ENCODE results near the gene REM2. TPM values are rescaled to one million over a fixed set of nuclear protein-coding genes. Genes with fewer than 3 reads are reported as not detected.

Gene REM2
- total and polyA plus RNA-seq, 10 donors, result 1.4 to 5.8 (median 3.2) TPM

DNA sequence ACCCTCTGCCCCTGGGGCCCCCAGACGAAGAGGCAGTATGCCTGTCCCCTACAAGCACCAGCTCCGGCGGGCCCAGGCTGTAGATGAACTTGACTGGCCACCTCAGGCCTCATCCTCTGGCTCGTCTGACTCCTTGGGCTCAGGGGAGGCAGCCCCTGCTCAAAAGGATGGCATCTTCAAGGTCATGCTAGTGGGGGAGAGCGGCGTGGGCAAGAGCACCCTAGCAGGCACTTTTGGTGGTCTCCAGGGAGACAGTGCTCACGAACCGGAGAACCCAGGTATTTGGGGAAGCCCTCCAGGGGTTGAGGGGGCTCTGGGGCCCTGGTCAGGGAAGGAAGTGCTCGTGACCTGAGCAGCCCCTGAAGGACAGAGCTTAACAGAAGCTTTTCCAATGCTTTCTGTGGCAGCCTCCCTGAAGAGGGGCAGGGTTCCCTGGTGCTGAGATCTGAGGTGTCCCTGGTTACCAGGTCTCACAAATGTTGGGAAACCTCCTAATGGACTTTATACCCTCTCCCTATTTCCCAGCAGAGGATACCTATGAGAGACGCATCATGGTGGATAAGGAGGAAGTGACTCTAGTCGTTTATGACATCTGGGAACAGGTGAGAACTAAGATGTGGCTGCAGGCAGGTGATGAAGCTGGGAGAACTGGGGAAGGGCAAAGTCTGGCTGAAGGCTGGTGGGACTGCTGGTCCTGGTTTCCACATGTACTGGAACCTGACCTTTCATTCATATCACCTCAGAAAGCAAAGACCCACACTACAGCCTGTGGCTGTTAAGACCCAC lies 1.9 kb downstream of the REM2 start:
- peaks cover 0 to 20% (median 0%) of the 10 kb centered on the region in 7 donors for H3K27me3 ChIP-seq (replicated peaks in 1 of 7)
- peaks cover 15 to 75% (median 45%) of the 10 kb centered on the region in 6 donors for H3K4me1 ChIP-seq
- no peak overlapping the region for H3K27ac ChIP-seq
- TF ChIP-seq POLR2A (IDR thresholded peaks at IDR 0.05), result no peak
- TF ChIP-seq POLR2AphosphoS5 (IDR thresholded peaks at IDR 0.05), result peak in 1 of 3 donors; percentile 36
- no peak for DNase-seq
- H3K36me3 ChIP-seq, result peaks cover 0 to 11% (median 0%) of the 10 kb centered on the region in 6 donors
- intact Hi-C loops (cut with DNase I; ENCODE audit: low total_unique reads), result no loop called here
- WGBS, 5 donors, result 81 to 85% (median 84%) methylated on average over 8 to 11 of the region's 11 CpGs
- H3K9me3 ChIP-seq, result no peaks in the 10 kb centered on the region
- no peak overlapping the region for H3K4me3 ChIP-seq

DNA sequence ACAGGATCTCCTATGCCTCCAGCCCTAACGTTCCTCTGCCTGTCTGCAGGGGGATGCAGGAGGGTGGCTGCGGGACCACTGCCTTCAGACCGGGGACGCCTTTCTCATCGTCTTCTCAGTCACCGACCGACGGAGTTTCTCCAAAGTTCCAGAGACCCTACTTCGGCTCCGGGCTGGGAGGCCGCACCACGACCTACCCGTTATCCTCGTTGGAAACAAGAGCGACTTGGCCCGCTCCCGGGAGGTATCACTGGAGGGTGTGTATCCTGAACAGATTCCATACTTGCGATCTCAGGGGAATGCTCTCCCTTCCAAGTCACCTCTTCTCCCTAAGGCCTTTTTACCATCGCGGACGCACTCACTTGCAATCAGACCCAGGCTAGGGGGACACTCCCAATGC lies 3.0 kb downstream of the REM2 start:
- Histone ChIP-seq H3K4me1 (peaks cover 15 to 75% (median 45%) of the 10 kb centered on the region in 6 donors), H3K27me3 (replicated peaks in 1 of 7) (peaks cover 0 to 20% (median 0%) of the 10 kb centered on the region in 7 donors), H3K36me3 (peaks cover 0 to under 1% (median 0%) of the 10 kb centered on the region in 6 donors), H3K9me3 (no peaks in the 10 kb centered on the region), H3K27ac (peak overlapping the region in 4 of 8 donors; percentile 80 to 88 (median 83)), H3K4me3 (peak overlapping the region in 5 of 8 donors; percentile 52 to 74 (median 56))
- peak; percentile 78 for DNase-seq
- TF ChIP-seq POLR2A (IDR thresholded peaks at IDR 0.05) (no peak), POLR2AphosphoS5 (IDR thresholded peaks at IDR 0.05) (no peak)
- TF ChIP-seq, protein P1, sequence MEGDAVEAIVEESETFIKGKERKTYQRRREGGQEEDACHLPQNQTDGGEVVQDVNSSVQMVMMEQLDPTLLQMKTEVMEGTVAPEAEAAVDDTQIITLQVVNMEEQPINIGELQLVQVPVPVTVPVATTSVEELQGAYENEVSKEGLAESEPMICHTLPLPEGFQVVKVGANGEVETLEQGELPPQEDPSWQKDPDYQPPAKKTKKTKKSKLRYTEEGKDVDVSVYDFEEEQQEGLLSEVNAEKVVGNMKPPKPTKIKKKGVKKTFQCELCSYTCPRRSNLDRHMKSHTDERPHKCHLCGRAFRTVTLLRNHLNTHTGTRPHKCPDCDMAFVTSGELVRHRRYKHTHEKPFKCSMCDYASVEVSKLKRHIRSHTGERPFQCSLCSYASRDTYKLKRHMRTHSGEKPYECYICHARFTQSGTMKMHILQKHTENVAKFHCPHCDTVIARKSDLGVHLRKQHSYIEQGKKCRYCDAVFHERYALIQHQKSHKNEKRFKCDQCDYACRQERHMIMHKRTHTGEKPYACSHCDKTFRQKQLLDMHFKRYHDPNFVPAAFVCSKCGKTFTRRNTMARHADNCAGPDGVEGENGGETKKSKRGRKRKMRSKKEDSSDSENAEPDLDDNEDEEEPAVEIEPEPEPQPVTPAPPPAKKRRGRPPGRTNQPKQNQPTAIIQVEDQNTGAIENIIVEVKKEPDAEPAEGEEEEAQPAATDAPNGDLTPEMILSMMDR (IDR thresholded peaks at IDR 0.05 in 8 of 11, conservative IDR thresholded peaks at IDR 0.05 in 3 of 11), result no peak
- intact Hi-C loops (cut with DNase I; ENCODE audit: low total_unique reads), result no loop called here
- WGBS, 5 donors, result 94 to 95% (median 94%) methylated on average over 21 of the region's 21 CpGs

DNA sequence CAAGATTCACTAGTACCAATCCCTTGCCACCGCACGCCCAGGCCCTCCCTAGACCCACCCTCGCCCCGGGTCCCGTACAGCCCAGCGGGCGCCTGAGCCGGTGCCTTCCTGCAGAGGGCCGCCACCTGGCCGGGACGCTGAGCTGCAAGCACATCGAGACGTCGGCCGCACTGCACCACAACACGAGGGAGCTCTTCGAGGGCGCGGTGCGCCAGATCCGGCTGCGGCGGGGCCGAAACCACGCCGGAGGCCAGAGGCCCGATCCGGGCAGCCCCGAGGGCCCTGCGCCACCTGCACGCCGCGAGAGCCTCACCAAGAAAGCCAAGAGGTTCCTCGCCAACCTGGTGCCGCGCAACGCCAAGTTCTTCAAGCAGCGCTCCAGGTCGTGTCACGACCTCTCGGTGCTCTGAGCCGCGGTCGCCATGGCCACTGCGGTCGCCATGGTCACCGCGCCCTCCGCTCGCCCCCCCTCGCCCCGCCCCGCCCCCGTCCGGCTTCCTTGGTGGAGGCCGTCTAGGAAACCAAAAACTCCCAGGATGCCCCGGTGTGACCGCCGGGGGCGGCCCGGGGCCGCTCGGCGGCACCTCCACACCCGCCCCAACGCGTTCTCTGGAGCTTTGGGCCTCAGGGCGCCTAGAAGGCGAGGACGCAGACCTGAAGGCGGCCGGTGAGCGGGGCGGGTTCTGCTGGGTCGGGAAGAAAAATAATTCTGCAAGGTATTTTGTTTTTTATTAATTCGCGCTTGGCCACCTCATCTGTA lies 3.7 kb downstream of the REM2 start:
- Histone ChIP-seq H3K27ac (peak overlapping the region; percentile 61 to 88 (median 82)), H3K36me3 (no peaks in the 10 kb centered on the region), H3K4me1 (peaks cover 15 to 73% (median 45%) of the 10 kb centered on the region in 6 donors), H3K4me3 (peak overlapping the region; percentile 28 to 74 (median 54)), H3K27me3 (replicated peaks in 1 of 7) (peaks cover 0 to 20% (median 0%) of the 10 kb centered on the region in 7 donors), H3K9me3 (no peaks in the 10 kb centered on the region)
- intact Hi-C loops (cut with DNase I; ENCODE audit: low total_unique reads), result no loop called here
- peak in 1 of 3 donors; percentile 14 for TF ChIP-seq POLR2A (IDR thresholded peaks at IDR 0.05)
- peak; percentile 56 to 76 (median 73) for TF ChIP-seq POLR2AphosphoS5 (IDR thresholded peaks at IDR 0.05)
- TF ChIP-seq, protein P1 (IDR thresholded peaks at IDR 0.05 in 8 of 11, conservative IDR thresholded peaks at IDR 0.05 in 3 of 11), result peak in 8 of 11 experiments; percentile 9 to 38 (median 18)
- WGBS, 5 donors, result 3 to 9% (median 4%) methylated on average over 20 to 77 of the region's 77 CpGs
- peak; percentile 94 for DNase-seq

DNA sequence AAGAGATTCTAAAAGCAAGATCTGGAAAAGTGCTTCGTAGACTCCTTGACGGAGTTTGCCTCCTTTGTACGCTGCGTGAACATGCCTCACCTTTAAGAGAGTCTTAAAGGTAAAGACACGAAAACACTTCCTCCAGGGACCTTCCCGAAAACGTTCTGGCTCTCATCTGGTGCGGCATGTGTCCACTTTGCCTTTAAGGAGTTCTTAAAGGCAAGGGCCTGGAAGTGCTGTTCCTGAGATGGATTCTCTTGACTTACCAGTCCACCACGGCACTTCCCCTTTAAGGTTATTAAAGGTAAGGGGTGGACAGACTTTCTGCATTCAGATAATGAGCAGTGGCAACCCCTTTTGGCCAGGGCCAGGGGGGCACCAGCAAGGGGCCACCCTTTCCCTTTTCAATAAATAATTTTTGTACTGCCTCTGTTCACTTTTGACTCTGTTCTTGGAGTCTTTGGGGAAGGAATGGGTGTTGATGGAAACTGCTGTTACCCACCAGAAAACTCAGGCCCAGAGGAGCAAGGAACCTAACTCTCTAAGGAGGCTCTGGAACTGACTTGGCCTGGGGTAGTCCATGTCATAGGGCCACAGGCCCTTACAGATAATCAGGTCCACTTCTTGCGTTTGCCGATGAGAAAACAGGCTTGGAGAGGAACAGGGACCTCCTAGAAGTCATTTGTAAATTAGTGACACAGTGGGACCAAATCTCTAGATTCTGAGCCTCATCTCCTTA lies 4.4 kb downstream of the REM2 start:
- TF ChIP-seq, protein P1 (IDR thresholded peaks at IDR 0.05 in 8 of 11, conservative IDR thresholded peaks at IDR 0.05 in 3 of 11), result no peak
- TF ChIP-seq POLR2AphosphoS5 (IDR thresholded peaks at IDR 0.05), result peak in 1 of 3 donors; percentile 65
- peak overlapping the region; percentile 61 to 88 (median 82) for H3K27ac ChIP-seq
- 26 to 31% (median 28%) methylated on average over 11 of the region's 11 CpGs for WGBS, 5 donors
- H3K4me1 ChIP-seq, result peaks cover 13 to 65% (median 40%) of the 10 kb centered on the region in 6 donors
- H3K9me3 ChIP-seq, result no peaks in the 10 kb centered on the region
- H3K36me3 ChIP-seq, result peaks cover 0 to 3% (median 0%) of the 10 kb centered on the region in 6 donors
- intact Hi-C loops (cut with DNase I; ENCODE audit: low total_unique reads), result no loop called here
- peak overlapping the region; percentile 28 to 74 (median 54) for H3K4me3 ChIP-seq
- H3K27me3 ChIP-seq (replicated peaks in 1 of 7), result peaks cover 0 to 16% (median 0%) of the 10 kb centered on the region in 7 donors
- no peak for DNase-seq
